HG03432 (cell line): ENCODE results near the gene RPH3AL.
"Not testable (repeated sequence)": the region's sequence is repeated elsewhere in the genome, so short reads cannot be mapped to it uniquely, and the experiment has no call there.

Source experiments
- ATAC-seq: cut with Tn5 transposase; IDR thresholded peaks from one replicate; pipeline ENCODE4 v1.9.1; 2021; ENCODE audit warnings: mild to moderate bottlenecking, moderate library complexity; ENCODE audit not compliant: unreplicated experiment

Gene RPH3AL

GRCh38 chr17:246226-246625 is 106.4 kb downstream of the RPH3AL start:
- ATAC-seq, result no peak

- no peak for ATAC-seq
These were observed 107.0 kb downstream of the RPH3AL start for GRCh38 chr17:245611-246010.

- no peak for ATAC-seq
These were observed 107.6 kb downstream of the RPH3AL start for GRCh38 chr17:245020-245419.

GRCh38 chr17:243924-244323 is 108.7 kb downstream of the RPH3AL start:
- ATAC-seq, result not testable (repeated sequence)

- no peak for ATAC-seq
These were observed 113.7 kb downstream of the RPH3AL start for GRCh38 chr17:238964-239259.

- no peak for ATAC-seq
These were observed 114.3 kb downstream of the RPH3AL start for GRCh38 chr17:238071-238963.

- ATAC-seq, result no peak
These were observed 115.1 kb downstream of the RPH3AL start for GRCh38 chr17:237406-237955.

GRCh38 chr17:236641-237405 is 115.8 kb downstream of the RPH3AL start:
- ATAC-seq, result no peak

GRCh38 chr17:235831-236640 is 116.6 kb downstream of the RPH3AL start:
- ATAC-seq, result no peak

GRCh38 chr17:234994-235830 is 117.4 kb downstream of the RPH3AL start:
- not testable (repeated sequence) for ATAC-seq

GRCh38 chr17:234163-234993 is 118.2 kb downstream of the RPH3AL start:
- ATAC-seq, result not testable (repeated sequence)

GRCh38 chr17:233473-233941 is 119.1 kb downstream of the RPH3AL start:
- ATAC-seq, result no peak

GRCh38 chr17:231966-232807 is 120.4 kb downstream of the RPH3AL start:
- ATAC-seq, result no peak

- no peak for ATAC-seq
These were observed 121.2 kb downstream of the RPH3AL start for GRCh38 chr17:231191-231965.

GRCh38 chr17:230395-230770 is 122.2 kb downstream of the RPH3AL start:
- ATAC-seq, result no peak

GRCh38 chr17:229709-230394 is 122.8 kb downstream of the RPH3AL start:
- ATAC-seq, result no peak
